ENCODE measurements around the gene RER1.

The RER1 gene

GRCh38 chr1:2379733-2380404, 11.8 kb upstream of the RER1 start:
- H3K4me1 ChIP-seq (ENCODE audit: low read length) = no peaks in the 10 kb centered on the region
- TF ChIP-seq CTCF (IDR thresholded peaks at IDR 0.05; ENCODE audit: low read length) (no peak), EZH2 (optimal IDR thresholded peaks at IDR 0.05; ENCODE audit: low read depth, low read length) (no peak), EZH2phosphoT487 (IDR thresholded peaks at IDR 0.05; ENCODE audit: low read length) (no peak)
- no peaks in the 10 kb centered on the region for H3K9me3 ChIP-seq (replicated peaks; ENCODE audit: insufficient read depth, low read length)
- H3K36me3 ChIP-seq (replicated peaks; ENCODE audit: insufficient read depth, low read length) = no peaks in the 10 kb centered on the region
- no peak overlapping the region for H3K27ac ChIP-seq (ENCODE audit: low read length)
- no peak overlapping the region for H3K4me2 ChIP-seq (ENCODE audit: low read depth, low read length)
- H3F3A ChIP-seq (ENCODE audit: insufficient read depth, low read length) = no peaks in the 10 kb centered on the region
- H3K9me2 ChIP-seq (replicated peaks; ENCODE audit: insufficient read depth, low read length) = no peaks in the 10 kb centered on the region
- no peaks in the 10 kb centered on the region for H4K20me1 ChIP-seq (ENCODE audit: insufficient read depth, low read length)
- no peak overlapping the region for H3K9ac ChIP-seq (ENCODE audit: low read length)
- DNase-seq = no peak
- H3K4me3 ChIP-seq (ENCODE audit: low read length) = no peak overlapping the region
- peaks cover 98% of the 10 kb centered on the region for H3K27me3 ChIP-seq (replicated peaks; ENCODE audit: insufficient read depth, low read length)
- H2AFZ ChIP-seq (ENCODE audit: low read length) = no peak overlapping the region
- no peaks in the 10 kb centered on the region for H3K79me2 ChIP-seq (ENCODE audit: low read length)

GRCh38 chr1:2380816-2381591, 10.6 kb upstream of the RER1 start:
- Histone ChIP-seq H3F3A (ENCODE audit: insufficient read depth, low read length) (no peaks in the 10 kb centered on the region), H3K79me2 (ENCODE audit: low read length) (no peaks in the 10 kb centered on the region), H3K36me3 (replicated peaks; ENCODE audit: insufficient read depth, low read length) (no peaks in the 10 kb centered on the region), H2AFZ (ENCODE audit: low read length) (no peak overlapping the region), H3K9ac (ENCODE audit: low read length) (no peak overlapping the region), H3K9me2 (replicated peaks; ENCODE audit: insufficient read depth, low read length) (no peaks in the 10 kb centered on the region), H3K4me2 (ENCODE audit: low read depth, low read length) (no peak overlapping the region), H3K4me3 (ENCODE audit: low read length) (no peak overlapping the region), H4K20me1 (ENCODE audit: insufficient read depth, low read length) (no peaks in the 10 kb centered on the region), H3K4me1 (ENCODE audit: low read length) (no peaks in the 10 kb centered on the region), H3K27me3 (replicated peaks; ENCODE audit: insufficient read depth, low read length) (peaks cover 87% of the 10 kb centered on the region), H3K27ac (ENCODE audit: low read length) (no peak overlapping the region), H3K9me3 (replicated peaks; ENCODE audit: insufficient read depth, low read length) (no peaks in the 10 kb centered on the region)
- no peak for DNase-seq
- TF ChIP-seq EZH2phosphoT487 (IDR thresholded peaks at IDR 0.05; ENCODE audit: low read length) (no peak), CTCF (IDR thresholded peaks at IDR 0.05; ENCODE audit: low read length) (no peak), EZH2 (optimal IDR thresholded peaks at IDR 0.05; ENCODE audit: low read depth, low read length) (no peak)

GRCh38 chr1:2381741-2382620, 9.7 kb upstream of the RER1 start:
- H3K9ac ChIP-seq (ENCODE audit: low read length) = no peak overlapping the region
- peaks cover 78% of the 10 kb centered on the region for H3K27me3 ChIP-seq (replicated peaks; ENCODE audit: insufficient read depth, low read length)
- no peaks in the 10 kb centered on the region for H3F3A ChIP-seq (ENCODE audit: insufficient read depth, low read length)
- no peaks in the 10 kb centered on the region for H3K79me2 ChIP-seq (ENCODE audit: low read length)
- no peak overlapping the region for H3K4me3 ChIP-seq (ENCODE audit: low read length)
- TF ChIP-seq CTCF (IDR thresholded peaks at IDR 0.05; ENCODE audit: low read length) (peak; percentile 88), EZH2phosphoT487 (IDR thresholded peaks at IDR 0.05; ENCODE audit: low read length) (no peak)
- no peak overlapping the region for H3K27ac ChIP-seq (ENCODE audit: low read length)
- H3K4me1 ChIP-seq (ENCODE audit: low read length) = no peaks in the 10 kb centered on the region
- no peaks in the 10 kb centered on the region for H3K36me3 ChIP-seq (replicated peaks; ENCODE audit: insufficient read depth, low read length)
- no peaks in the 10 kb centered on the region for H3K9me3 ChIP-seq (replicated peaks; ENCODE audit: insufficient read depth, low read length)
- H4K20me1 ChIP-seq (ENCODE audit: insufficient read depth, low read length) = no peaks in the 10 kb centered on the region
- no peak overlapping the region for H3K4me2 ChIP-seq (ENCODE audit: low read depth, low read length)
- peak; percentile 45 for DNase-seq
- no peaks in the 10 kb centered on the region for H3K9me2 ChIP-seq (replicated peaks; ENCODE audit: insufficient read depth, low read length)
- H2AFZ ChIP-seq (ENCODE audit: low read length) = no peak overlapping the region
